GM12864 (cell line): Measurements from ENCODE around the gene PHLDA1.
"Not testable (repeated sequence)": the region's sequence is repeated elsewhere in the genome, so short reads cannot be mapped to it uniquely, and the experiment has no call there.

Experiments used
- DNase-seq: peaks from one replicate; pipeline ENCODE4 v3.0.0-alpha.2; 2011; ENCODE audit warnings: low read depth
- H3K4me3 ChIP-seq: 2 replicates; pipeline ENCODE4 v1.5.1; 2011; ENCODE audit warnings: mild to moderate bottlenecking, low read depth, low read length, control low read depth
- TF ChIP-seq, protein P1 (sequence below): IDR thresholded peaks from 2 replicates; pipeline ENCODE4 v1.5.1; 2011; ENCODE audit warnings: low read depth, mild to moderate bottlenecking, moderate library complexity, low read length, control low read depth, inconsistent platforms; ENCODE audit errors: missing control alignments

PHLDA1 gene

DNA sequence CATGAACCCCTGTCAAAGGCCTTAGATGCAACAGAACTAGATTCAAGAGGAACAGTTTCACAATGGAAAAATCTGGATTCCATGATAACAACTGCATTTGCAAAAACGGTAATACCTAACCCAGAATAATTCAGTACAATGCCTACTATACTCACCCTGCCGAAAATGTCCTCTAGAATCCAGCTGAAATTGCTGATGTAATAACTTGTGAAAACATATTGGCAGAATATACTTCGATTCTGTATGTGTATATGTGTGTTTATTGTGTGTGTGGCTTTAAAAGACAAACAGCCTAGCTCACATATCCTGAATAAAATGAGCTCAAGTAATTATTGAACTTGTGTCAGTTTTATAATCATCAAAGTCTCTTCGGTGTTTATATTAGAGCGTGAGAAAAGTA lies 46.0 kb downstream of the PHLDA1 start:
- TF ChIP-seq, protein P1, sequence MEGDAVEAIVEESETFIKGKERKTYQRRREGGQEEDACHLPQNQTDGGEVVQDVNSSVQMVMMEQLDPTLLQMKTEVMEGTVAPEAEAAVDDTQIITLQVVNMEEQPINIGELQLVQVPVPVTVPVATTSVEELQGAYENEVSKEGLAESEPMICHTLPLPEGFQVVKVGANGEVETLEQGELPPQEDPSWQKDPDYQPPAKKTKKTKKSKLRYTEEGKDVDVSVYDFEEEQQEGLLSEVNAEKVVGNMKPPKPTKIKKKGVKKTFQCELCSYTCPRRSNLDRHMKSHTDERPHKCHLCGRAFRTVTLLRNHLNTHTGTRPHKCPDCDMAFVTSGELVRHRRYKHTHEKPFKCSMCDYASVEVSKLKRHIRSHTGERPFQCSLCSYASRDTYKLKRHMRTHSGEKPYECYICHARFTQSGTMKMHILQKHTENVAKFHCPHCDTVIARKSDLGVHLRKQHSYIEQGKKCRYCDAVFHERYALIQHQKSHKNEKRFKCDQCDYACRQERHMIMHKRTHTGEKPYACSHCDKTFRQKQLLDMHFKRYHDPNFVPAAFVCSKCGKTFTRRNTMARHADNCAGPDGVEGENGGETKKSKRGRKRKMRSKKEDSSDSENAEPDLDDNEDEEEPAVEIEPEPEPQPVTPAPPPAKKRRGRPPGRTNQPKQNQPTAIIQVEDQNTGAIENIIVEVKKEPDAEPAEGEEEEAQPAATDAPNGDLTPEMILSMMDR: no peak
- no peak for DNase-seq
- no peak overlapping the region for H3K4me3 ChIP-seq

DNA sequence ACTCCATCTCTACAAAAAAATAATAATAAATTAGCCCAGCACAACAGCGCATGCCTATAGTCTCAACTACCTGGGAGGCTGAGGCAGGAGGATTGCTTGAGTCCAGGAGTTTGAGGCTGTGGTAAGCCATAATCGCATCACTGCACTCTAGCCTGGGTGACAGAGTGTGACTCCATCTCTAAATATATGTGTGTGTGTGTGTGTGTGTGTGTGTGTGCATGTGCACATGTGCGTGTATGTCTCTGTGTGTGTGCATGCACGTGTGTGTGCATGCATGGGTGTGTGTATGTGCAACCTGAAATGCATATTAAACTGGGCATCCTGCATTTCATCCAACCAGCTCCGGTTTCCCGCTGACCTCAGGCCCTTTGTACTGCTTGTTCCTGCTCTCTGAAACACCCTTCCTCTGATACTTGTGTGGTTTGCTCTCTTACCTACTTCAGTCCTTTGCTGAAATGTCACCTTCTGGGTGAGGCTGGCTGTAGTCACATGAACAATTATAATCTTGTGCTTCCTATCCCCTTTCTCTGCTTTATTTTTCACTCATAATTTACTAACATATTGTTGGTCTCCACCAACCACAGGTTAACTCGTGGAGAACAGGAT lies 46.9 kb downstream of the PHLDA1 start:
- no peak overlapping the region for H3K4me3 ChIP-seq
- no peak for DNase-seq
- TF ChIP-seq, protein P1: no peak

DNA sequence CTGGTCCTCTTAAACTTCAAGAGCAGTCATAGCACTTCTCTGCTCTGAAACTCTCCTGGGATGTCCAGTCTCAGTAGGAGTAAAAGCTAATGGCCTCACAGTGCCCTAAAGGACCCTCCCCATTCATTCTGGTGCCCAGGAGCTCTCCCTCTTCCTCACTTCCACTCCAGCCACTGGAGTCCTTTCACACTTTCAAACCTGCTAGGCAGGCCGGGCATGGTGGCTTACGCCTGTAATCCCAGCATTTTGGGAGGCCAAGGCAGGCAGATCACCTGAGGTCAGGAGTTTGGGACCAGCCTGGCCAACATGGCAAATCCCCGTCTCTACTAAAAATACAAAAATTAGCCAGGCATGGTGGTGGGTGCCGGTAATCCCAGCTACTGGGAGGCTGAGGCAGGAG lies 47.7 kb downstream of the PHLDA1 start:
- not testable (repeated sequence) for DNase-seq, H3K4me3 ChIP-seq

DNA sequence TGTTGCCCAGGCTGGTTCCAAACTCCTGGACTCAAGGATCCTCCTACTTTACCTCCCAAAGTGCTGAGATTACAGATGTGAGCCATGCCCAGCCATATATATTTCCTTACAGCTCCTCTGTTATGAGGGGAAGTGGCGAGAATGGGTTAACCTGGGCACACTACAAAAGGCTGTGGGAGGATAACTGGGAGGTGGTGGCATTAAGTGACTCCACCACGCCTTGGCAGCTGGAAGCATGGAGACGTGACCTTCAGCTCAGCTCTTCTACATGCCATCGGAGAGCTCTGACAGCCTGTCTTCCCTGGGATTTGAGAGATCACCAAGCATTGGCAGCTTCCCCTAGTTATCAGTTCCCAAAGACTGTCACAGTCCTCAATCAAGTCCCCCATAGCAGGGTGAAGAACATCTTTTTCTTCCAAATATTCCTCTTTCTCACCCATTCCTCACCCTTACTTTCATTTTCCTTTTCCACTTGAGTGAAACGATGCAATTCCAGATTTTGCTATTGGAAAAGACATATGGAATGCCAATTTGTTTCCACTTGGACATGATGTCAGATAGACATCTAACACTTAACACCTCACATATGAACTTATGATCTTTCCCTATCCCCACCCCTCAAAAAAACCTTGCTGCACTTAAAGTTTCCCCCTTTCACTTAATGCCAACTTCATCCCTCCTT lies 48.5 kb downstream of the PHLDA1 start:
- TF ChIP-seq, protein P1: no peak
- DNase-seq: no peak
- H3K4me3 ChIP-seq: no peak overlapping the region

DNA sequence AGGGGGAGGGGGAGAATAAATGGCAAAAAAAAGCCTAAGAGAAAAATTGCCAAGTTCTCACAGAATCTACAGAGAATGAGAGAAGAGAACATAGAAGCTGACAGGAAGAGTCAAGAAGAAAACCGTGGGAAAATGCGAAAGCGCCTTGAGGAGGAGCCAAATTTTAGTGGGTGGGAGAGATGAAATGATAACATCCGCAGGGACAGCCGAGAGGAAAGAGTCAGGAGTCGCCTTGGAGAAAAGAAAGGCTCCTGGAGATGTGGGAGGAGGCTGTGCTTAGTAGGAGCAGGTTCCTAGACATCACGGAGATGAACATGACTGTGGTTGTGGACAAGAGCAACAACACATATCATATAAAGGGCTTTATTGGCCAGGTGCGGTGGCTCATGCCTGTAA lies 49.4 kb downstream of the PHLDA1 start:
- TF ChIP-seq, protein P1: no peak
- H3K4me3 ChIP-seq: no peak overlapping the region
- no peak for DNase-seq

DNA sequence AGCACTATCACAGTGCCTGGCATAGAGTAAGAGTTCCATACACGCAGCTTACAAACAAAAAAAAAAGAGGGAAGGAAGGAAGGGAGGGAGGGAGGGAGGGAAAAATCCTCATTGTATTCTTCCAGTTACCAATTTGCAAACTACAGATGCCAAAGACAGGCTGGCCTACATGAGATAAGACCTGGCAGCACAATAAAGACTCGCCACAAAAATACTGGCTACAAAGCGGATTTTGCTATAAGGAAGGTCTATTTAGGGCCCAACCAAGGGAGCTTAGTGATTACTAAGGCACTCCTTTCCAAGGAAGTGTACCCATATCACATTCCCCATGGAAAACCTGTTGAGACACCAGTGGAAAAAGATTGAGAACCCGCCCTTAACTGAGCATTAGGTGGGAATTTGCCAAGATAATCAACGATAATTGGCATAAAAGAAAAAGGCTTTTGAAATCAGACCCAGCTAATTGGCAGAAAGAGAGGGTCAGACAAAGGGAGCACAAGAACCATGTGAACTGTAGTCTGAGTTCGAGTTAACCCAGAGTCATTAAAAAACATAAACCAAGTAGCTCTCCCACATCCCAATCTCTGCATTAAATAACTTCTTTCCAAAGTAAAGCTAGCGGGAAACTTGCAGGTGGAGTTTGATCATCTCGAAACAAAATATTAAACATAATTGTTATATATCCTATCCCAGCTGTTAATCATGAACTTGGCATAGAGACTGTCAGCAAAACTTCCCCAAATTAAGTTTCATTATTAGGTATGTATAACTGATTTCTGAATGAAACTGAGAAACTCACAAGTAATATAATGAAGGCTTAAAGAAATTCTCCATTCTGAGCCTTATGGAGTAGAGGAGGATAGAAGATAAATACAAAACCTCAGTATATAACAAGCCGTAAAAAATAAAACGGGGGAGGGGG lies 50.1 kb downstream of the PHLDA1 start:
- TF ChIP-seq, protein P1: no peak
- DNase-seq: no peak
- no peak overlapping the region for H3K4me3 ChIP-seq

DNA sequence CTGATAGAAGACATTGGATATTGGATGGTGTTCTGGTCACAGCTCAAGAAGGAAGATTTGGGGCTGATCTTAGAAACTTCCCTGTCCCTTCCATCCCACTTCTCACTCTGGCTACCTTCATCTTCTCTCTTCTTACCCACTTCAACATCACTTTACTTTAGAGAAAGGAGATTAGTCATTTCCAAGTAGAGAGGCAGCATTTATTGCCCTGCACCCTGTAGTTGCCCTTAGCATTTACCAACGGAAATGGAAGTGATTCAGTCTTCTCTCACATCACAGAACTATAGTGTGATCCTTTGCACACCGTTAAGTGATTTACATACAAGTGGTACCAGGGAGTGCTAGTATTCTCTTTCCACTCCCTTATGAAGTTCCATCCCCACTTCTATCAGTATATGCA lies 52.4 kb downstream of the PHLDA1 start:
- TF ChIP-seq, protein P1: no peak
- no peak overlapping the region for H3K4me3 ChIP-seq
- DNase-seq: no peak
